ENCODE data around the gene VIPR2. TPM values are rescaled to one million over a fixed set of nuclear protein-coding genes. Genes with fewer than 3 reads are reported as not detected.
"Not testable (repeated sequence)": the region's sequence is repeated elsewhere in the genome, so short reads cannot be mapped to it uniquely, and the experiment has no call there.

The VIPR2 gene
- polyA plus RNA-seq, 10 donors = 4.9 to 10.5 (median 8.6) TPM

- no peak for DNase-seq
Observed at GRCh38 chr7:159105832-159106811, 38.5 kb downstream of the VIPR2 start.

DNA sequence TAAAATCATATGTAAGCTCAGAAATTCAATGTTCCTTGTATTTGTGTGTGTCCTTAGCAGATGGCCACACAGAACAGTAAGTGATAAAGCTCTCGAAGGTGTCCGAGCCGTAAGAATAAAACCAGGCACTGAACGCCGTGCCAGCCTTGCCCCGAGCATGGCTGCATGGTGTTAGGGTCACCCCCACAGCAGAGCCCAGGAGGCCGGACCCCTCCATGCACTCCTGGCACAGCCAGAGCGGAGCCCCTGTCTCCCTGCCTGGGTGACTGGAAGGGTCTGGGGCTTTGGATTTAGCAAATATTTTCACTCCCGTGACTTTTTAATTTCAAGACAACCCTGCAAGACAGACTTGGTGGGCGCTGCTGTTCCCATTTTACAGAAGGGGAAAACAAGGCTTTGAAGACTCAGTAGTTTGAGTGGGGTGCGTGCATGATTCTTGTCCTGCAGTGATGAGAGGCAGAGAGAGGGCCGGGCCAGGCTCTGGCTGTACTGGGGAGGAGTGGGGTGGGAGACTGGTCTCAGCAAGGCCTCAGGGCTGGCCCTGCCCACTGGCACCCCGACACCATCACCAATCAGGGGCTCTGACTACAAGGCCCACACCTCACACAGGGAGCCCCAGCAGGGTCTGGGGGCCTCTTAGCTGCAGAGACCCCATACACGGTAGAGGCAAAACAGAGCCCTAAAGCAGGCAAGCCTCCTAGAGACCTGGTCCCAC lies 39.4 kb downstream of the VIPR2 start:
- no peak for DNase-seq

- no peak for DNase-seq
Observed at GRCh38 chr7:159104188-159104920, 40.3 kb downstream of the VIPR2 start.

DNA sequence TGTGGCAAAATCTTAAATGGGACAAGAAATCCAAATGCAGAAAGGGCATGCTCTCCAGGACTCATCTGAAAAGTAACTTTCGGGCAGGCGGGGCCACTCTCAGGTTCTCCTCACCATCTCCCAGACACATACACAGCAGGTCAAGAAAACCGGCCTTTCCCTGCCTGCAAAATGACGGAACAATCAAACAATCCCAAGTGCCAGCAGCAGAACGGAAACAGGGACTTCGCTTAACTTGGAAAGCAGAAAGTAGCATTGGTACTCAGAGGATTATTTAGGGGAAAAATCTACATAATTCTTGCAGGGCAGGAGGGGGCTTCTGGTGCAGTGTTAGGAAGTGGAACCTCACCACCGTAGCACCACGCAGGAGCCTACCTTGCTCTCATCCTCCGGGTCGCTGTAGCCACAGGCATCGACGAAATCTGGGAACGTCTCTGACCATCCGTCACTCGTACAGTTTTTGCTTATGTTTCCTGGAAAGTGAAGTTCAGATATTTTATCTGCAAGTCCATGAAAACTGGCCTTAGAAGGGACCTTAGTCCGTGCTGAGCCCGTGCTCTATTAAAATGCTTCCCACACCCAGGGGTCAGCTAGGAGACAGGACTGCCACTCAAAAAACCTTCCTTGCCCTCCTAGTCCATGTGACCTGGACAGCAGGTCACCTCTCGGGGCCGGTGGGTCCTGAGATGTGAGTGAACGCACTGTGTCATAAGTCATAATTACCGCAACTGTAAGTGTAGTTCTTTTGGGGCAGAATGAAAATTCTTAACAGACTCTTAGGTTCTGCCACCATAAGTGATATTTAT lies 41.1 kb downstream of the VIPR2 start:
- DNase-seq = no peak

- DNase-seq = no peak
Observed at GRCh38 chr7:159102681-159103381, 41.8 kb downstream of the VIPR2 start.

DNA sequence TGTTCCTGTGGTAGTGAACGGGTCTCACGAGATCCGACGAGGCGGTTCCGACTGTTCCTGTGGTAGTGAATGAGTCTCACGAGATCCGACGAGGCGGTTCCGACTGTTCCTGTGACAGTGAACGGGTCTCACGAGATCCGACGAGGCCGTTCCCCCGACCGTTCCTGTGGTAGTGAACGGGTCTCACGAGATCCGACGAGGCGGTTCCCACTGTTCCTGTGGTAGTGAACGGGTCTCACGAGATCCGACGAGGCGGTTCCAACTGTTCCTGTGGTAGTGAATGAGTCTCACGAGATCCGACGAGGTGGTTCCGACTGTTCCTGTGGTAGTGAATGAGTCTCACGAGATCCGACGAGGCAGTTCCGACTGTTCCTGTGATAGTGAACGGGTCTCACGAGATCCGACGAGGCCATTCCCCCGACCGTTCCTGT lies 43.0 kb downstream of the VIPR2 start:
- DNase-seq = not testable (repeated sequence)

GRCh38 chr7:159101083-159101395 lies 43.6 kb downstream of the VIPR2 start:
- DNase-seq = not testable (repeated sequence)

GRCh38 chr7:159100281-159101082 lies 44.2 kb downstream of the VIPR2 start:
- not testable (repeated sequence) for DNase-seq

GRCh38 chr7:159099711-159100231 lies 44.9 kb downstream of the VIPR2 start:
- DNase-seq = no peak

DNA sequence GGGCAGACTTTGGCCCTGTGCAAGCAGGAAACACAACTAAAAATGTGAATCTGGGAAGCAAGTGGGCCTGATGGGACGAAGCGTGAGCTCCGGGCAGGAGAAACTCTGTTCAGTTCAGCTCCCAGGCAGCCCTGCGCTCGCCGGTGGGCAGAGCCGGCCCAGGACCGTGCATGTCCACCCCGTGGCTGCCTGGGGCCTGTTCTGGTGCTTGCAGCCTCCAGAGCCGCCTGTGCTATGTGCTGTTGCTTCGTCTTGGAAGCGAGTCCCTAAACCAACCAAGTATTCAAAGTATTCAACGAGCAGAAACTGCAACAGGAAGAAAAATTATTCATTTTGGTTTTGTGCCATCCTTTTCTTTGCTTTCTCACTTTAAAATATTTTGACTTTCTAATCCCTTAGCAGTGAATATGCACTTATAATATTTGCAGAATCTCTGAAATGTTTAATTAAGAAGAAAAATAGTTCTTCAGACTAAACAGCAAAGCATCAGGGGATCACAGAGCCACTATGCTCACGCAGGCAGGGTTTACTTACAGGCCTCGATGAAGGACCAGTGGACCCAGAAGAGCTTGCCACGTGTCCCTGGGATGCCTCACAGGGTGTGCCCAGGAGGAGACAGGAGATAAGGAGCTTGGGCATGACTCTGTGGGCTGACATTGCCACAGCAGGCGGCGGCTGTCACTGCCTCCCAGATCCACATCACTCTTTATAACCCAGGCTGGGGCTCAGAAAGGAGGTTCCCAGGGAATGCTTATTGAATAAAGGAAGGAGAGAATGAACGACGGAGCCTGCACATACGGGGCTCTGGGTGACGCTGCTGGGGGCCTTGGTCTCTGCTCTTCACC lies 45.6 kb downstream of the VIPR2 start:
- peak in 1 of 3 donors; percentile 63 for DNase-seq

DNA sequence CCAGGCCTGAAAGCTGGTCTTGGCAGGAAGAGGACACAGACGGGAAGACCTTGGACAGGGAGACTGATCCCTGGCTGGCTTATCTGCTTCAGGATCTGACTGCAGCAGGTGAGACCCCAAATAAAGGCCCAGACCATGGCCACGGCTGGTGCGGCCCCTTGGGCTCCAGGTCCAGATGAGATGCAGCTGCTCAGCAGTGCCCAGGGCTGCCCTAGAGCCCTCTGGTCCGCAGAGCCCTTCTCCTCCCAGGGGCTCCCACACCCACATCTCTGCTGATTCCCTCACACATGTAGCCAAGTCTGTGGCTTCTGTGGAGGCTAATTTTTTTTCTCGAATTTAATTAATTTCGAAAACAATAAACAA lies 46.3 kb downstream of the VIPR2 start:
- no peak for DNase-seq

DNA sequence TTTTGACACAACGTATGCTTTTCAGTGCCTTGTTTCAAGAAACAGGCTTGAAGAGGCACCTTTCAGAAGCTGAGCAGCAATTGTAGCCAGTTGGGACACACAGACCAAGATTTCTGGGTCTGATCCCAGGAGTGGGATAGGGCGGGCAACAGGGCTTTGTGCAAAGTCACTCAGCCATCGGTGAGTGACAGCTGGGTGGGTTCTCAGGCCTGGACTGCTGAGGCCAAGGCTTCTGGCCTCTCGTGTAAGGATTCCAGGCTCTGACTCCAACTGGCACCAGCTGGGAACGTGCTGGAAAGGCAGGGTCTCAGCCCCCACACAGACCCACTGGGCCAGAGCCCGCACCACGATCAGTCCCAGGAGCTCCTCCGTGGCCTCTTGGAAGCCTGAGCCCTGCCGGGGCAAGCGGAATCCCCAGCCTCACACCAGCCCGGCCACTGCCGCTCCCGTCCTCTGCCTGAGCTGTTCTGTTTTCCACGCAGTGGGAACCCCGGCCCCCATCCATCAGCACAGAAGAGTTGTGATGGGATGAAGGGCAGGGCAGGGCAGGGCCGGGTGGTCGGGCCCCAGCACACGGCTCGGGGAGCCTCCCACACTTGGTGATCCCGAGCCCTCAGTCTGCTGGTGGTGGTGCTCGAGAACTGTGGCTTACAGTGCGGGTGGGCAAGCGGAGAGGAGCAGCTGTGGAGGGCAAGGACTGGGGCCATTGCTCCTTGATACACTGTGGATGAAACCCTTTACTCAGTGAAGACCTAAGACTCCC lies 46.8 kb downstream of the VIPR2 start:
- DNase-seq = no peak

GRCh38 chr7:159096736-159097581 lies 47.7 kb downstream of the VIPR2 start:
- DNase-seq = peak in 2 of 3 donors; percentile 48 to 64

DNA sequence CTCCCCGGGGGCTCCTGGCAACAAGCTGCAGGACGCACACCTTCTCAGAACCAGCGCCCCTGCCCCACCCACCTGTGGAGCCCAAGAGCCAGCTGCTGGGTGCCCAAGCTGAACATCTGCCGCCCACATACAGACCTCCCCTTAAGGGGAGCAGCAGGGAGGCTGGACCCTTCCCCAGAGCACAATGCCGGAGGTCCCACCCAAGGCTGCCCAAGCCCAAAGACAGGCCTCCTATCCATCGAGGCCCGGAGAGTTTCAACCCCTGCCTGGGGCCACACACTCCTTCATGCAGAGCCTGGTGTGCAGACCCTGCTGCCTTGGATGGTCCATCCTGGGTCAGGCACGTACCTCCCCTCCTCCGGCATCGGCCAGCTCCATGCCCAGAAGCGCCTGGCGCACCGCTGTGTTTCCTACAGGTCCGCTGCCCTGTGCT lies 48.7 kb downstream of the VIPR2 start:
- no peak for DNase-seq

- DNase-seq = no peak
Observed at GRCh38 chr7:159094919-159095915, 49.5 kb downstream of the VIPR2 start.
